ENCODE data around the gene SNX25. TPM values are rescaled to one million over a fixed set of nuclear protein-coding genes. Genes with fewer than 3 reads are reported as not detected.
"Not testable (repeated sequence)": the region's sequence is repeated elsewhere in the genome, so short reads cannot be mapped to it uniquely, and the experiment has no call there.

The SNX25 gene
- total RNA-seq, 1 experiment from 2014 or later = 50.5 TPM

DNA sequence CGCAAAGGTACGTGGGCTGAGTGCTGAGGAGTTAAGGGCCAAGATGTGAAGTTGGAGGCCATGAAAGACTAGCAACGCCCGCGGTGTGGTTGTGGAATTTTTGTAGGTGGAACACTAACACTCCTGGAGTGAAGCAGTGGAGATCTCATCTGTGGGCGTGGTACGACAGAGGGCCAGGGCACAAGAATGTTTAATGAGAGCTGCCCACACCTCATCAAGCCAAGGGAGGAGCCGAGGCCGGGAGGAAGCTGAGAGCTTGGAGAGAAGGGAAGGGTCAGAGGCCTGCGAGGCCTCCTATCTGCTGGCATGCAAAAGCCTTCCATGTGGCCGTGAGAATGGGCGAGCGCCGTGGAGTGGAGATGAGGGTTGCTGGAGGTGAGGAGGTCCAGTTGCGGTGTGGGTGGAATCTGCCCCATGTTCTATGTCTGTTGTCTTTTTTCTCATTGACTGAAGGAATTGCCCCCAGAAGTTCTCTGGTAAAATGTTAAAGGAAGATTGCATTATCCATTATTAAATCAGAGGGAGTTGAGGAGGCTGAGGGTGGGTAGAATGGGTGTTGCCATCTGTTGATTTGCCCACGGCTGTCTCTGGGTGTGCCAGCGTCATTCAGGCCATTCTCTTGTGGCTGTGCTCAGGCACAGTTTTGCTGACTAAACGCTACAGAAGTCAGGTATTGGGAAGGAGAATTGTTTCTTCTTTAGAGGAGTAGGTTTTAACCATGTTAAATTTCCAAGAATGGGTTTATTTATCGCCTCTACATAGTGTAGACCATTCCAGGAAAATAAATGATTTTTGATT is 19.8 kb downstream of the SNX25 start:
- Histone ChIP-seq H2AFZ (ENCODE audit: low read length) (no peak overlapping the region), H3K9me3 (ENCODE audit: low read length) (no peaks in the 10 kb centered on the region), H3K27me3 (ENCODE audit: low read length) (no peaks in the 10 kb centered on the region), H3K4me3 (ENCODE audit: low read length) (no peak overlapping the region), H3K9me2 (replicated peaks; ENCODE audit: insufficient read depth, low read length) (no peaks in the 10 kb centered on the region), H3K4me1 (ENCODE audit: low read length) (peaks cover 26% of the 10 kb centered on the region), H4K20me1 (ENCODE audit: insufficient read depth, low read depth, low read length) (no peaks in the 10 kb centered on the region), H3K36me3 (ENCODE audit: insufficient read depth, low read length) (no peaks in the 10 kb centered on the region), H3K4me2 (ENCODE audit: low read depth, low read length, poor library complexity, severe bottlenecking) (no peak overlapping the region), H3K27ac (ENCODE audit: low read length) (no peak overlapping the region), H3K79me2 (ENCODE audit: low read length) (peaks cover 91% of the 10 kb centered on the region), H3K9ac (ENCODE audit: low read length) (no peak overlapping the region)
- no peak for DNase-seq

DNA sequence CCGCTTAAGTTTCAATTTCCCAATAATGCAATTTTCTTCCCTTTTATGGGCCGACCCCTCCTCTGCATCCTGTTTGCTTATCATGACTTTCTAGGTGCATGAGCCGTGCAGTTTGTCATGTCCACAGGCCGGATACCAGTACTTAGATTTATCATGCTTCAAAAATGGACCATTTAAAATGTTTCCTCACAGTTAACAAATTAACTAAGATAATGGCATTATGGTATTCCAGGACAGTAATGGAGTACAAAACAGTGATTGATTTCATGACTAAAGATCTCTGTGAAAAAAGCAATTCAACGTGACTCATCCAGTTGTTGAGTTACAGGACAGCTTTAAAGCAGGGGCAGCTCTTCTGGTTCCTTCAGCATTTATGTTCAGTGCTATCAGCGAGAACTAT is 23.0 kb downstream of the SNX25 start:
- Histone ChIP-seq H3K9ac (ENCODE audit: low read length) (no peak overlapping the region), H3K36me3 (ENCODE audit: insufficient read depth, low read length) (no peaks in the 10 kb centered on the region), H4K20me1 (ENCODE audit: insufficient read depth, low read depth, low read length) (no peaks in the 10 kb centered on the region), H3K9me2 (replicated peaks; ENCODE audit: insufficient read depth, low read length) (no peaks in the 10 kb centered on the region), H3K79me2 (ENCODE audit: low read length) (peaks cover 91% of the 10 kb centered on the region), H3K27me3 (ENCODE audit: low read length) (no peaks in the 10 kb centered on the region), H3K27ac (ENCODE audit: low read length) (no peak overlapping the region), H3K4me3 (ENCODE audit: low read length) (no peak overlapping the region), H2AFZ (ENCODE audit: low read length) (no peak overlapping the region), H3K4me1 (ENCODE audit: low read length) (peaks cover 4% of the 10 kb centered on the region), H3K4me2 (ENCODE audit: low read depth, low read length, poor library complexity, severe bottlenecking) (no peak overlapping the region), H3K9me3 (ENCODE audit: low read length) (no peaks in the 10 kb centered on the region)
- no peak for DNase-seq

DNA sequence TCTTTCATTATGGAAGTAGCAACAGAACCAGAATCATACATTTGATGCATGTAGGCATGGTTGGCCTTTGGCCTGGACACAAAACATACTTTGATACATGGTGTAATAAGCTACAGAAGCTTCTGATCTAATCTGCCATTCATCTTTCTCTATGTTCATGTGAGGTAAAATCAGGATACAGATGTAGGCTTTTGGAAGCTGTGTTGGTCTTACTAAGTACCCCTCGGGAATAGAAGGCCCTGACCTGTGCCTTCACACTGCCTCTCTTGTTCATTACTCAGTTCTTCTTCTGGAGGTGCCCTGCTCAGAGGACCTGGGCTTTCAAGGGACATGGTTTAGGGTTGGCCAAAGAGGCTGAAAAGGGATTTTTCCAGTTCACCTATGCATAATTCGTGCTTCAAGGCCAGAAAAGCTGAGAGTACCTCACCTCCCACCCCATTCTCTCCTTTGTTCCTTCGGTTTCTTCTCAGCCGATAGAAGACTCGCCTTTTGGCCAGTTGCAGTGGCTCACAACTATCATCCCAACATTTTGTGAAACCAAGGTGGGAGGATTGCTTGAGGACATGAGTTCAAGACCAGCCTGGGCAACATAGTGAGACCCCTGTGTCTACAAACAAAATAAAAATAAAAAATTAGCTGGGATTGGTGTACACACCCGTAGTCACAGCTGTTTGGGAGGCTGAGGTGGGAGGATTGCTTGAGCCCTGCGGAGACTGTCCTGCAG is 25.9 kb downstream of the SNX25 start:
- Histone ChIP-seq H3K4me3 (ENCODE audit: low read length) (no peak overlapping the region), H3K9ac (ENCODE audit: low read length) (no peak overlapping the region), H3K9me3 (ENCODE audit: low read length) (no peaks in the 10 kb centered on the region), H3K9me2 (replicated peaks; ENCODE audit: insufficient read depth, low read length) (no peaks in the 10 kb centered on the region), H3K36me3 (ENCODE audit: insufficient read depth, low read length) (no peaks in the 10 kb centered on the region), H3K27ac (ENCODE audit: low read length) (no peak overlapping the region), H3K27me3 (ENCODE audit: low read length) (no peaks in the 10 kb centered on the region), H2AFZ (ENCODE audit: low read length) (no peak overlapping the region), H4K20me1 (ENCODE audit: insufficient read depth, low read depth, low read length) (no peaks in the 10 kb centered on the region), H3K4me2 (ENCODE audit: low read depth, low read length, poor library complexity, severe bottlenecking) (no peak overlapping the region), H3K79me2 (ENCODE audit: low read length) (peaks cover 80% of the 10 kb centered on the region), H3K4me1 (ENCODE audit: low read length) (no peaks in the 10 kb centered on the region)
- no peak for DNase-seq

DNA sequence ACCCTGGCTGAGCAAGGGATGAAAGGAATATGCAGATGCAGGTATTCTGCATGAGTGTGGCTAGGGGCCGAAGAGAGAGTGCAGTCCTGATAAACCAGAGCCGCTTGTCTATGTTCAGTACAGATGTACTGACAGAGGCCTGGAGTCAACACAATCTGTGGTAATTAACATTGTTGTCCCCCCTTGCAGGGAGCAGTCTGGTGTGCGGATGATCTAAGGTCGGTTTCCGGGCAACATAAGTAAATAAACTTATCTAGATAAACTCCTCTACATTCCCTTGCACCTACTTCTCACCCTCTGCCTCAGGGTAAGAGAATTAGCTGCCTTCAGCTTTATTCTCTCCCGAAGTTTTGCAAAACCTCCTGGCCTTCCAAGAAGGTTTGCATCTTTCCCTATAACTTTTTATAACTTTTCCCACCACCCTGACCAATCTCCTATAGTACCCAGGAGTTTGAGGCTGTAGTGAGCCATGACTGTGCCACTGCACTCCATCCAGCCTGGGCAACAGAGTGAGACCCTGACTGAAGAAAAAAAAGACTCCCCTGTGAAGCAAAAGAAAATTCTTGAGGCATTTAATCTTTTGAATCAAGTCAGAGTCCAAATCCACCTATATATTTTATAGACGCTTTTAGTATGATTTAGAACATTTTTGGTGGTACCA is 26.6 kb downstream of the SNX25 start:
- no peaks in the 10 kb centered on the region for H3K36me3 ChIP-seq (ENCODE audit: insufficient read depth, low read length)
- no peak overlapping the region for H3K4me3 ChIP-seq (ENCODE audit: low read length)
- no peaks in the 10 kb centered on the region for H3K27me3 ChIP-seq (ENCODE audit: low read length)
- no peaks in the 10 kb centered on the region for H3K9me3 ChIP-seq (ENCODE audit: low read length)
- no peak overlapping the region for H3K9ac ChIP-seq (ENCODE audit: low read length)
- no peaks in the 10 kb centered on the region for H3K9me2 ChIP-seq (replicated peaks; ENCODE audit: insufficient read depth, low read length)
- no peak overlapping the region for H2AFZ ChIP-seq (ENCODE audit: low read length)
- no peak overlapping the region for H3K27ac ChIP-seq (ENCODE audit: low read length)
- H4K20me1 ChIP-seq (ENCODE audit: insufficient read depth, low read depth, low read length) = no peaks in the 10 kb centered on the region
- no peaks in the 10 kb centered on the region for H3K4me1 ChIP-seq (ENCODE audit: low read length)
- peaks cover 73% of the 10 kb centered on the region for H3K79me2 ChIP-seq (ENCODE audit: low read length)
- no peak for DNase-seq
- no peak overlapping the region for H3K4me2 ChIP-seq (ENCODE audit: low read depth, low read length, poor library complexity, severe bottlenecking)

DNA sequence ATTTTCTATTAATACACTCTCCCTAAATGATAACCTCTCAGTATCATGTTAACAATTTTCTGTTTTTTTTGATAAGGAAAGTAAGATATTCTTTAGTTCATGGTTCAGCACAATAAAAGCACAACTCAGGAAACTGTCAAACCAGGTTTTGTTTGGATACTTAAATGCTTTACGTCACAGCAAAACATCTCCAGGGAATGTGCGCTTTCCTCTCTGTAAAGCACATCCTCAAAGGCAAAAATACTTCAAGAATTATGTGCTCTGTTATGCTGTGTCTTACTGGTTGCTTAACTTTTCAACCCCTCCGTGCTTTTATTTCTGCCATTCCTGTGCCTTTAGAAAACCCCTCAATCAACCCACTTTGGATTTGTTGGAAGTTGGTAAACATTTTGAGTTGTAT is 27.8 kb downstream of the SNX25 start:
- Histone ChIP-seq H3K79me2 (ENCODE audit: low read length) (peaks cover 73% of the 10 kb centered on the region), H3K4me1 (ENCODE audit: low read length) (no peaks in the 10 kb centered on the region), H3K36me3 (ENCODE audit: insufficient read depth, low read length) (no peaks in the 10 kb centered on the region), H3K4me3 (ENCODE audit: low read length) (no peak overlapping the region), H4K20me1 (ENCODE audit: insufficient read depth, low read depth, low read length) (no peaks in the 10 kb centered on the region), H3K27ac (ENCODE audit: low read length) (no peak overlapping the region), H3K27me3 (ENCODE audit: low read length) (no peaks in the 10 kb centered on the region), H3K9me3 (ENCODE audit: low read length) (no peaks in the 10 kb centered on the region), H3K9me2 (replicated peaks; ENCODE audit: insufficient read depth, low read length) (no peaks in the 10 kb centered on the region), H3K4me2 (ENCODE audit: low read depth, low read length, poor library complexity, severe bottlenecking) (no peak overlapping the region), H2AFZ (ENCODE audit: low read length) (no peak overlapping the region), H3K9ac (ENCODE audit: low read length) (no peak overlapping the region)
- DNase-seq = no peak

DNA sequence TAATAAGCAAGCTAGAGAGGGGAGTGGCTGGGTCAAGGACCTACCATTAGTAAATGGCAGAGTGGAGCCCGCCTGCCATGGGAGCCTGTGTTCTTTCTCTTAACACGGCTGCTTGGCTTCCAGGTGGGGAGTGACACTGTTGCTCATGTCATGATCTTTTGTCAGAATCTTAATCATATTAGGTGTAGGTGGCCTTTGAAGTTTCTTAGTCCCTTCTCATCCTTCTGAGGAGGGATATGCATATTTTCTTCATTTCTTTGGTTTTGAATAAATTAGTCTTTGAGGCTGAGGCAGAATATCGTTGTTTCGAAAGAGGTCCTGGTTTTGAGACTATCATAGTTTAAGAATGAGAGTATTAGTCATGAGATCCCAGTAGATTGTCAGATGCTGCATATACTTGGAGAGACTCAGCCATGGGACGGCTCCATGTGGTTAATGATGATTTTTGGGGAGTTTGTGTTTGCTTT is 28.9 kb downstream of the SNX25 start:
- no peak for DNase-seq
- no peaks in the 10 kb centered on the region for H3K9me2 ChIP-seq (replicated peaks; ENCODE audit: insufficient read depth, low read length)
- no peak overlapping the region for H3K4me3 ChIP-seq (ENCODE audit: low read length)
- no peaks in the 10 kb centered on the region for H3K9me3 ChIP-seq (ENCODE audit: low read length)
- no peaks in the 10 kb centered on the region for H3K27me3 ChIP-seq (ENCODE audit: low read length)
- no peak overlapping the region for H3K9ac ChIP-seq (ENCODE audit: low read length)
- no peaks in the 10 kb centered on the region for H3K4me1 ChIP-seq (ENCODE audit: low read length)
- H4K20me1 ChIP-seq (ENCODE audit: insufficient read depth, low read depth, low read length) = no peaks in the 10 kb centered on the region
- H2AFZ ChIP-seq (ENCODE audit: low read length) = no peak overlapping the region
- peaks cover 73% of the 10 kb centered on the region for H3K79me2 ChIP-seq (ENCODE audit: low read length)
- no peak overlapping the region for H3K27ac ChIP-seq (ENCODE audit: low read length)
- H3K36me3 ChIP-seq (ENCODE audit: insufficient read depth, low read length) = no peaks in the 10 kb centered on the region
- no peak overlapping the region for H3K4me2 ChIP-seq (ENCODE audit: low read depth, low read length, poor library complexity, severe bottlenecking)

DNA sequence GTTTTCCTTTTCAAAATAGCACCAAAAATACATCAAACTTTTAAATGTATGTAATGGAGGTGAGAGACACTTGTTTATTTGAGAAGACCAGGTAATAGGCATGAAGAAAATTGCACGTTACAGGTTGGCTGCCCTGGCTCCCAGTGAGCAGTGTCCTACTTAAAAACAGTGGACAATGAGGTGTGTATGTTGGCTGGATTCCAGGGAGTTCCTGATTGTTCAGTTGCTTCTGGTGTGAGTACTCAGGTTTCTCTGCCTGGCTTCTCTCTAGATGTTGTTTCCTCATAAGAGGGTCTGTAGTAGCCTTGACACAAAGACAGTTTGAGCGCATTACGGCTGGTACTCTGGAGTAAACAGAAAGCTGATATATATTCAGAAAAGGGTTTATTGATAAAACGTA is 29.4 kb downstream of the SNX25 start:
- Histone ChIP-seq H3K27me3 (ENCODE audit: low read length) (no peaks in the 10 kb centered on the region), H3K4me2 (ENCODE audit: low read depth, low read length, poor library complexity, severe bottlenecking) (no peak overlapping the region), H3K4me3 (ENCODE audit: low read length) (no peak overlapping the region), H4K20me1 (ENCODE audit: insufficient read depth, low read depth, low read length) (no peaks in the 10 kb centered on the region), H2AFZ (ENCODE audit: low read length) (no peak overlapping the region), H3K9me2 (replicated peaks; ENCODE audit: insufficient read depth, low read length) (no peaks in the 10 kb centered on the region), H3K79me2 (ENCODE audit: low read length) (peaks cover 73% of the 10 kb centered on the region), H3K27ac (ENCODE audit: low read length) (no peak overlapping the region), H3K9ac (ENCODE audit: low read length) (no peak overlapping the region), H3K4me1 (ENCODE audit: low read length) (no peaks in the 10 kb centered on the region), H3K9me3 (ENCODE audit: low read length) (no peaks in the 10 kb centered on the region), H3K36me3 (ENCODE audit: insufficient read depth, low read length) (no peaks in the 10 kb centered on the region)
- no peak for DNase-seq

DNA sequence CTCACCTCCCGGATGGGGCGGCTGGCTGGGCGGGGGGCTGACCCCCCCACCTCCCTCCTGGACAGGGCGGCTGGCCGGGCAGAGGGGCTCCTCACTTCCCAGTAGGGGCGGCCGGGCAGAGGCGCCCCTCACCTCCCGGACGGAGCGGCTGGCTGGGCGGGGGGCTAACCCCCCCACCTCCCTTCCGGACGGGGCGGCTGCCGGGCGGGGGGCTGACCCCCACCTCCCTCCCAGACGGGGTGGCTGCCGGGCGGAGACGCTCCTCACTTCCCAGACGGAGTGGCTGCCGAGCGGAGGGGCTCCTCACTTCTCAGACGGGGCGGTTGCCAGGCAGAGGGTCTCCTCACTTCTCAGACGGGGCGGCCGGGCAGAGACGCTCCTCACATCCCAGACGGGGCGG is 31.1 kb downstream of the SNX25 start:
- H3K9me2 ChIP-seq (replicated peaks; ENCODE audit: insufficient read depth, low read length); H2AFZ ChIP-seq (ENCODE audit: low read length); H3K9me3 ChIP-seq (ENCODE audit: low read length); H3K9ac ChIP-seq (ENCODE audit: low read length); H3K4me3 ChIP-seq (ENCODE audit: low read length); H4K20me1 ChIP-seq (ENCODE audit: insufficient read depth, low read depth, low read length); H3K36me3 ChIP-seq (ENCODE audit: insufficient read depth, low read length); H3K4me1 ChIP-seq (ENCODE audit: low read length); DNase-seq; H3K27ac ChIP-seq (ENCODE audit: low read length); H3K4me2 ChIP-seq (ENCODE audit: low read depth, low read length, poor library complexity, severe bottlenecking); H3K27me3 ChIP-seq (ENCODE audit: low read length): not testable (repeated sequence)
- H3K79me2 ChIP-seq (ENCODE audit: low read length) = peaks cover 76% of the 10 kb centered on the region

All from Karpas-422 (cell line).